PFSK-1 (cell line): ENCODE results near the gene SPRY2.

Experiments used
- POLR2AphosphoS5 ChIP-seq: IDR thresholded peaks from 2 replicates; pipeline ENCODE4 v1.6.1; 2012; ENCODE audit warnings: low read depth, mild to moderate bottlenecking, control low read depth, low read length, moderate library complexity
- SIN3A ChIP-seq: IDR thresholded peaks from 2 replicates; pipeline ENCODE4 v1.6.1; 2012; ENCODE audit warnings: mild to moderate bottlenecking, low read length, moderate library complexity, borderline replicate concordance; ENCODE audit not compliant: insufficient read depth

DNA sequence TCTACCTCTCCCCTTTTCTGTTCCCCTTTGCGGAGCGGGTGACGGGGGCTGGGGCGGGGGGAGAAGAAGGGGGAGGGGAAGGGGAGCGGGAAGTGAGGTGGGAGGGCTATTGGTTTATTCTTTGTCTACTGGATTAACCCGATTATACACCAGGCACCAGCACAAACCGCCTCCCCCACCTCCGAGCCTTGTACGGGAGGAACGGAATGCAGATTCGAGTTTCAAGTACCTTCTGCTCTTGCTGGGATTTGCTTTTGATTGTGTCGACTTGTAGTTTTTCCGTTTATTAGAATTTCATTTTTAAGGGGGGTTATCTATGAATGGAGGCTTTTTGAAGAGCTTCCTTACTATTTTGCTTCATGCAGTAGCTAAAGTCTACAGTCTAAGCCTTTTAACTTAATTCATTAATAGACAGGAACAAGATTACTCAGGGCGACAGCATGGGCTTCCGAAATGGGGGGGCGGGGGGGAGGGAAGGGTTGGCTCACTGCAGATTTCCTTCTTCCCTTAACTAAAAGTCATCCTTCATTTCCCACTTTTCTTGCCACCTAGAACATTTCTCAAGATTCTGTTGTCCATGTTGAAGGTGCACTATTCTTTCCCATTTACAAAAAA lies 937 bp upstream of the SPRY2 start:
- TF ChIP-seq POLR2AphosphoS5 (no peak), SIN3A (no peak)
